Activated naive CD4-positive, alpha-beta T cell (primary cell): ENCODE measurements around the gene KDM6A.
"Not testable (repeated sequence)": the region's sequence is repeated elsewhere in the genome, so short reads cannot be mapped to it uniquely, and the experiment has no call there.

Experiments
- DNase-seq, 4 experiments: peaks; one replicate each; lab custom pipeline; 2025; lab: John Stamatoyannopoulos, UW

KDM6A gene

DNA sequence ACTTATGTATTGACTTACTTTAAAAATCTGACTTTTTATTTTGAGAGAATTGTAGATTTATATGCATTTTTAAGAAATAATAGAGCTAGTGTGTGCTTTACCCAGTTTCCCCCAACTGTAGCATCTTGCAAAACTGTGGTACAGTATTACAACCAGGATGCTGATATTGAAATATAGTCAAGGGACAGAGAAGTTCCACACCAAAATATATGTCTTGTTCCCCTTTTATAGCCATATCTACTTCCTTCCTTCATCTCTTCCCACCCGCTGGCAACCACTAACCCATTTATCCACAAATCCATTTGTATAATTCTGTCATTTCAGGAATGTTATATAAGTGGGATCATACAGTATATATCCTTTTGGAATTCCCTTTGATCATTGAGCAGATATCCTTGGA lies 16.8 kb downstream of the KDM6A start:
- DNase-seq, result no peak

DNA sequence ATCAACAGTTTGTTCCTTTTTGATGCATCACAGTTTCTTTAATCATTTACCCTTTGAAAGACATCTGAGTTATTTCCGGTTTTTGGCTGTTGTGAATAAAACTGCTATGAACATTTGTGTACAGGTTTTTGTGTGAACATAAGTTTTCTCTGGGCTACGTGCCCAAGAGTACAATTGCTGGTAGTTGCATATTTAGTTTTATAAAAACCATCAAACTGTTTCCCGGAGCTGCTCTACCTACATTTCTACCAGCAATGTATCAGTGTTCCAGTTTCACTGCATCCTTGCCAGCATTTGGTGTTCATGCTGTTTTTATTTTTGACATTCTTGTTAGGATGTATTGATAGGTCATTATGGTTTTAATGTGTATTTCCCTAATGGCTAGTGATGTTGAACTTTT lies 17.3 kb downstream of the KDM6A start:
- no peak for DNase-seq

- DNase-seq, result not testable (repeated sequence)
These were observed 17.7 kb downstream of the KDM6A start for GRCh38 chrX:44890687-44891086.

- no peak for DNase-seq
These were observed 18.7 kb downstream of the KDM6A start for GRCh38 chrX:44891642-44892041.

DNA sequence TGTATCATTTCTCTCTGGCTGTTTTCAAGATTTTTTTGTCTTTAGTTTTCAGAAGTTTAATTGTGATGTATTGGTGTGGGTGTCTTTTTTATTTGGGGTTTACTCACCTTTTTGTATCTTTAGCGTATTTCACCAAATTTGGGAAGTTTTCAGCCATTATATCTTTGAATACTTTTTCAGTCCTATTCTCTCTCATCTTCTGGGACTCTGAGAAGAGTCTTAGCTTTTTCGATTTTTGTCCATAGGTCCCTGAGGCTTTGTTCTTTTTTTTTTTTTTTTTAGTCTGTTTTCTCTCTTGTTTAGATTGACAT lies 23.8 kb downstream of the KDM6A start:
- DNase-seq, result no peak

DNA sequence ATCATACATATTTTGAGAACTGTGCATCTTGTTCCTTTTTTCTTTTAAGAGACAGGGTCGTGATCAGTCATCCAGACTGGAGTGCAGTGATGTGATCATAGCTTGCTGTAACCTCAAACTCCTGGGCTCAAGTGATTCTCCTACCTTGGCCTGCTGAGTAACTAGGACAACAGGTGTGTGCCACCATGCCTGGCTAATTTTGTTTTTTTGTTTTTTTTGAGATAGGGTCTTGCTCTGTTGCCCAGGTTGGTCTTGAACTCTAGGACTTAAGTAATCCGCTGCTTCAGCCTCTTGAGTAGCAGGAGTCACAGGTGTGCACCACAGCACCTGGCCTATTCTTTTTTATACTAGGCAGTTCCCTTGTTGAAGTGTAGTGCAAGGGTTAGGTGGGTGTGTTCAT lies 24.6 kb downstream of the KDM6A start:
- DNase-seq, result no peak

DNA sequence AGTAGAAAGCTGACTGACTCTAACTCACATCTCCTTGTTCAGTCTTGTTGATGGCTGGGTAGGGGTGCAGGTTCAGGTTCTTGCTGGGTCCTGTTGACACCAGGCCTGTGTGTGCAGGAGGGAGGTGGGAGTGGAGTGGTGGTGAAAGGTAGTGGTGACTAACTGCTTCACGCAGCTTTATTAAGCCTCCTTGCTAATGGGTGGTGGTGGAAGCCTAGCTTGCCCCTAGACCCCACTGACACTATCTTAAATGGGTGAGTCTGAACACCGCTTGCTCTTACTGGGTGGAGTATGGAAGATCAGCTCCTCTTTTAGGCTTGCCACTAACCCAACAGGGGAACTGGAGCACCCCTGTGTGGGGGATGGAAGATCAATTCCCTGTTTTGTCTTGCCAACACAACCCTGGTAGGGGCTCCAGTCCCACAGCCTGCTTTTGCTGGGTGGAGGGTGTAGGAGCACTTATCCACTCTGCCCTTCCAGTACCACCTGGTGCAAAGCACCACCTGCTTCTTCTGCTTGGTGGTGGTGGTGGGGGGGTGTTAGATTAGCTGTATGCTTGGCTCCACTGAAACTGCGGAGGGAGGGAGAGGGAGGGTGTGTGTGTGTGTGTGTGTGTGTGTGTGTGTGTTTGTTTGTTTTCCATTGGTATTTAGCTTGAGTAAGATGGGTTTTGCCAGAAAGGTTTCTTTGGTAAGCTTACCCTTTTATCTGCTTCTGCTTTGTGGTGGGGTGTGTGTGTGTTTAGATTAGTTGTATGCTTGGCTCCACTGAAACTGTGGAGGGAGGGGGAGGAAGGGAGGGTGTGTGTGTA lies 25.6 kb downstream of the KDM6A start:
- DNase-seq, result no peak

GRCh38 chrX:44899946-44900345 lies 27.0 kb downstream of the KDM6A start:
- DNase-seq, result no peak

GRCh38 chrX:44903107-44903506 lies 30.1 kb downstream of the KDM6A start:
- DNase-seq, result no peak

DNA sequence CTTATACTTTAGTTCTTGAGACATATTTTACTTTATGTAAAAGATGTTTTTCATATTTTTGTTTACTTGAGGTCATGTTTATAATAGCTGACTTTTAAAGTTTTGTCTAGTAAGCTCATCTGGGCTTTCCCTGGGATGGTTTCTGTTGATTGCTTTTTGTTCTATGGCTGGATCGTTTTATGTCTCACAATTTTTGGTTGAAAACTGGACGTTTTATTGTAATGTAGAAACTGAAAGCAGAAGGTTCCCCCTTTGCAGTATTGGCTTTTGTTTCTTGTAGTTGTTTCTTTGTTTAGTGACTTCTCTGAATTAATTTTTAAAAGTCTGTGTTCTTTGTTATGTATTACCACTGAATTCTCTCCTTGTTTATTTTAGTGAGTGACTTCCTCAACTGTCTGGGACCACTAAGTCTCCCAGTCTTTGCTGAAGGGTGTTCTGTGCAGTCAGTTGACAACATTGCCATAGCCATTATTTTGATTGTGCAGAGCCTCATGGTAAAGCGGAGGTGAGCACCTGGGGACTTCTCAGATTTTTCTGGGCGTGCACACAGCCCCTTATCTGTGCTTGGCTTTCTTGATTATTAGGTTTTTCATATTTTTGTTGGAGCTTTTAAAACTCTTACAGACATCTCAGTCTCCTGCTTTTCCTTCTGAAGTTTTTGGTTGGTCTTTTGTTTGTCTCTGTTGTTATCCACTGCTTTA lies 31.0 kb downstream of the KDM6A start:
- DNase-seq, result no peak

GRCh38 chrX:44904542-44905115 lies 31.6 kb downstream of the KDM6A start:
- no peak for DNase-seq

DNA sequence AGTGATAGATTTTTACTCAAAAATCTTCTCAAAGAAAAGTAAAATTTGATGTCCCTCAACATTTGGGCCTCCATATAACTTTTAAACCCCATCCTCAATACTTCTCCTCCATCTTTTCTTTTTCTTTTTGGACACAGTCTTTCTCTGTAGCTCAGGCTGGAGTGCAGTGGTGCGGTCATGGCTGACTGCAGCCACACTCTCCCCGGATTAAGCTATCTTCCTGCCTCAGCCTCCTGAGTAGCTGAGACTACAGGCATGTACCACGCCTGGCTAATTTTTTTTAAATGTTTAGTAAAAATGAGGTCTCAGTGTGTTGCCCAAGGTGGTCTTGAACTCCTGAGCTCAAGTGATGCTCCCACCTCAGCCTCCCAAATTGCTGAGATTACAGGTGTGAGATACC lies 33.1 kb downstream of the KDM6A start:
- DNase-seq, result no peak

GRCh38 chrX:44906542-44906941 lies 33.6 kb downstream of the KDM6A start:
- DNase-seq, result no peak

DNA sequence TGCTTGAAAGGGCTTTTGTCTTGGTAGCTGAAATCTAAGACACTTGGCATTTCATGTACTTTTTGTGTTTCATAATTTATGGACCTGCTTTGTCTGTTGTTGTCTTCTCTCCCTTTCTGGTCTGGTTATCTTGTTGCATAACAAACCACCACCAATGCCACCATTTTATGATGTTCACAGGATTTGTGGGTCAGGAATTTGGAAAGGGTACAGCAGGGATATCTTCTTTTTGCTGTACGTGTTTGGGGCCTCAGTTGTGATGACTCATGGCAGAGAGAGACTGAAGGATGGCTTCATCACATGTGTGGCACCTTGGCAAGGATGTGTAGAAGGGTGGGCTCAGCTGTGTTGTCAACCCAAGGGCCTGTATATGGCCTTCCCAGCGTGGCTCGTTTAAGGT lies 35.2 kb downstream of the KDM6A start:
- no peak for DNase-seq

DNA sequence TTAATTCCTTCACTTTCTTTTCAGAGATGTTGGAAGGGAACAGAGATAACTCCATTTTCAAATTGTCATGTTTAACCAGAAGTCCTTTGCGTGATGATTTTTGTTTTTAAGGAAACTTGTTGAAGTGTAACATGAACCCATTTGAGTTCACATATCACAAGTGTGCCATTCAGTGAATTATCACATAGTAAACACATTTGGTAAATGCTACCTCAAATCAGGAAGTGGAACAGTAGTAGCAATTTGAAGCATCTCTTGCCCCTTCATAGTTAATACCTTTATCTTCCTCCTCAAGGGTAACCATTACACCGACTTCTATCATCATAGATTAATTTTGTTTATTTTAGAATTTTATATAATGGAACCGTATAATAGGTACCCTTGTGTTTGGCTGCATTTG lies 35.8 kb downstream of the KDM6A start:
- no peak for DNase-seq

- not testable (repeated sequence) for DNase-seq
These were observed 37.5 kb downstream of the KDM6A start for GRCh38 chrX:44910508-44910907.

DNA sequence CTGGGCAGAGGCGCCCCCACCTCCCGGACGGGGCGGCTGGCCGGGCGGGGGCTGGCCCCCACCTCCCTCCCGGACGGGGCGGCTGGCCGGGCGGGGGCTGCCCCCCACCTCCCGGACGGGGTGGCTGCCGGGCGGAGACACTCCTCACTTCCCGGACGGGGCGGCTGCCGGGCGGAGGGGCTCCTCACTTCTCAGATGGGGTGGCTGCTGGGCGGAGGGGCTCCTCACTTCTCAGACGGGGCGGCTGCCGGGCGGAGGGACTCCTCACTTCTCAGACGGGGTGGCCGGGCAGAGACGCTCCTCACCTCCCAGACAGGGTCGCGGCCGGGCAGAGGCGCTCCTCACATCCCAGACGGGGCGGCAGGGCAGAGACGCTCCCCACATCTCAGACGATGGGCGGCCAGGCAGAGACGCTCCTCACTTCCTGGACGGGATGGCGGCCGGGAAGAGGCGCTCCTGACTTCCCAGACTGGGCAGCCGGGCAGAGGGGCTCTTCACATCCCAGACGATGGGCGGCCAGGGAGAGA lies 38.1 kb downstream of the KDM6A start:
- not testable (repeated sequence) for DNase-seq

GRCh38 chrX:44913656-44914531 lies 40.9 kb downstream of the KDM6A start:
- DNase-seq, result no peak

DNA sequence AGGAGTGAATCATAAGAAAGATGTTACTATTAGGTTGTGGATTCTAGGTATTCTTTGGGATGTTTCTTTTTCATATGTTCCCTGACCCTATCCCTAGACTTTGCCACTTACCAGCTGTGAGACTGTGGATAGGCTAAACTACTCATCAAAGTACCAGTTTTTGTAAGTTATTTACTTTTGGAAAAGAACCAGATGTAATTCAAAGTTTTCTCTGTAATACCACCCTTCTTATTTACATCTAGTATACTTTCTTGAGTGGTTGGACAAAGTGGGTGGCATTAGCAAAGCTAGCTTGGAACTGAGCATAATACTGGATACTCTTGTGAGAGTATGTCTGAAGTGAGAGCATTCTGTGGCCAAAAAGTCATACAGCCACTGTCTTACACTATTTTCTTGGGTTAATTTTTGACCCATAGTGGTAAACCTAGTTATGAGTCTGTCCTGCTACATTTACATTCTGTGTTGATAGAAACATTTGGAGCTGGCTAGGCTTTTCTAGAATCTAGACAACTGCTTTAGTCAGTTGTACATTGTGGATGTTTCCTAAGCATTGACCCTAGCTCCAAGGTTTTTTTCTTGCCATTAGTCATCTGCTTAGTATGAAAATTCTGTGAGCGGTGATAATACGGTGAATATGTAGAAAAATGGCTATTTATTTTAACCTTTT lies 41.7 kb downstream of the KDM6A start:
- DNase-seq, result no peak

GRCh38 chrX:44915361-44915868 lies 42.4 kb downstream of the KDM6A start:
- DNase-seq, result no peak

DNA sequence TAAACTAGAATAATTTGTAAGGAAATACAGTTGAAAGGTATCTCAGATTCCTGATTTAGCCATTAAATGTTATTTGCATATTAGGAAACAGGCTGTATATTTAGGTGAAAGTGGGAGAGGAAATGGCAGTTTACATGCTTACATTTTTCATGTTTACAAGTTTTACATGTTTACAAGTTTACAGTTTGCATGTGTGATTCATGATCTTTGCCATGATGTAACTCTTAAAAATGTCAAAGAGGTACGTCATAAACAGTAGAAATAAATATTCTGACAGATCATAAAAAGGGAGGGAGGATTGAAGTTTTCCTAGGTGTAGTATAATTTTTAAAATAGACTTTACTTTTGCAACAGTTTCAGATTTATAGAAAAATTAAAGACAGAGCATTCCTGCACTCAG lies 45.7 kb downstream of the KDM6A start:
- no peak for DNase-seq
